Heart left ventricle (tissue), 16 donors: Measurements from ENCODE around the gene POLR2B. TPM values are rescaled to one million over a fixed set of nuclear protein-coding genes. Genes with fewer than 3 reads are reported as not detected.

Experiments
- ATAC-seq, 4 donors: fragments of 200-7000 bp; cut with Tn5 transposase; one replicate each; pipeline ENCODE4 v1.9.1; 2020 to 2022; ENCODE audit warnings: moderate library complexity in 4 of 4, mild to moderate bottlenecking in 3 of 4, moderate number of reproducible peaks in 1 of 4
- DNase-seq, 5 donors: peaks; one replicate each; pipeline ENCODE4 v3.0.0-alpha.2; 2020
- H3K27ac ChIP-seq, 12 donors: fragments of 200-600 bp; sonication (generic) in 4 of 12; one replicate each; pipeline versions ENCODE4 v1.5.0 to v1.8.0; 2016 to 2022; ENCODE audit warnings: mild to moderate bottlenecking in 2 of 12
- H3K27me3 ChIP-seq, 9 donors: fragments of 200-600 bp; sonication (generic) in 2 of 9; one replicate each; pipeline versions ENCODE4 v1.5.1 to v1.8.0; 2016 to 2022; ENCODE audit warnings: mild to moderate bottlenecking in 3 of 9
- H3K36me3 ChIP-seq, 9 donors: fragments of 200-600 bp; sonication (generic) in 2 of 9; one replicate each; pipeline versions ENCODE4 v1.5.0 to v1.8.0; 2018 to 2022; ENCODE audit warnings: mild to moderate bottlenecking in 2 of 9
- H3K4me1 ChIP-seq, 12 donors: fragments of 200-600 bp; sonication (generic) in 4 of 12; one replicate each; pipeline versions ENCODE4 v1.5.0 to v1.8.0; 2016 to 2022; ENCODE audit warnings: mild to moderate bottlenecking in 3 of 12
- H3K4me3 ChIP-seq, 12 donors: fragments of 200-600 bp; sonication (generic) in 4 of 12; one replicate each; pipeline versions ENCODE4 v1.5.0 to v1.8.0; 2017 to 2022; ENCODE audit warnings: mild to moderate bottlenecking in 9 of 12, moderate library complexity in 4 of 12
- H3K9me3 ChIP-seq, 12 donors: fragments of 200-600 bp; sonication (generic) in 4 of 12; one replicate each; pipeline versions ENCODE4 v1.5.0 to v1.8.0; 2016 to 2022; ENCODE audit warnings: mild to moderate bottlenecking in 1 of 12
- POLR2A ChIP-seq, 2 donors: fragments of 450-650 bp; IDR thresholded peaks; one replicate each; pipeline ENCODE4 v1.6.1; 2017; ENCODE audit warnings: antibody characterized with exemption in 2 of 2, mild to moderate bottlenecking in 2 of 2, moderate library complexity in 2 of 2
- WGBS, 4 donors: extraction: QIAGEN DNeasy Blood & Tissue Kit in 2 of 4; methylation state at CpG; one replicate each; pipeline versions ENCODE4 v1.1.5 to v1.1.7; 2013 to 2018; 5-methylcytosine and 5-hydroxymethylcytosine counted together
- intact Hi-C, 10 donors: fragments of 100-400 bp; cut with DNase I; formaldehyde crosslinking; loops; one replicate each; pipeline versions ENCODE4 v1.11.1 to v1.14.2; 2022
- polyA plus RNA-seq, 2 donors: library from polyadenylated mRNA; stranded (reverse); fragments of 200-250 nt; gene quantifications; one replicate each; pipeline ENCODE4 v1.2.3, GENCODE V29; 2013
- total RNA-seq, 9 donors: library from RNA; depleted of rRNA in 2 of 9; stranded (reverse); fragments of >200 nt in 2 of 9; fragmentation: NEBNext Ultra II Directional in 3 of 9; extraction: Animal tissue kit (Norgen Biotek cat#: 25700) in 3 of 9; gene quantifications; one replicate each; pipeline versions ENCODE4 v1.1.0 to v1.2.4, GENCODE V29; 2016 to 2023
- TF ChIP-seq, protein P1 (sequence below), 12 donors: fragments of 200-600 bp; sonication (generic) in 4 of 12; IDR thresholded peaks; one replicate each; pipeline versions ENCODE4 v1.5.0 to v1.8.0; 2018 to 2022; ENCODE audit warnings: antibody characterized with exemption in 12 of 12, mild to moderate bottlenecking in 5 of 12
- donor health status: ischemic (EF 13 %, LVEDD 7.1; RV severe dilation, severe dysfunction).
- donor health status: healthy with polysubstance abuse.
- donor health status: DM: no; HTN: yes; CAD: no.
- donor health status: DM: no; HTN: no; CAD: no.
- donor health status: ischemic (EF 25% LVEDD 6.9; RV normal size, moderate dysfunction).
- donor health status: ischemic (EF 25% LVEDD 5.7; RV mildly dilated, moderate dysfunction).
- donor health status: healthy.
- donor health status: DM: yes; HTN: yes; CAD: no.
- donor health status: ischemic (EF 35%, LVEDD 5.7; RV mildly dilated, moderate dysfunction).
- donor health status: nonischemic (EF 11% LVEDD 7.7; RV severe dilation, severe dysfunction).
- donor health status: DM: yes; HTN: yes; CAD: no.
- donor health status: PGD.
- donor health status: ischemic (EF 29% LVEDD 5.4; RV normal size, mild dysfunction).
- donor health status: nonischemic (EF 23%, LVEDD 6.1; RV moderate dilation, normal function).

Gene POLR2B
- total and polyA plus RNA-seq, 11 donors, result 19.4 to 87.0 (median 73.0) TPM

DNA sequence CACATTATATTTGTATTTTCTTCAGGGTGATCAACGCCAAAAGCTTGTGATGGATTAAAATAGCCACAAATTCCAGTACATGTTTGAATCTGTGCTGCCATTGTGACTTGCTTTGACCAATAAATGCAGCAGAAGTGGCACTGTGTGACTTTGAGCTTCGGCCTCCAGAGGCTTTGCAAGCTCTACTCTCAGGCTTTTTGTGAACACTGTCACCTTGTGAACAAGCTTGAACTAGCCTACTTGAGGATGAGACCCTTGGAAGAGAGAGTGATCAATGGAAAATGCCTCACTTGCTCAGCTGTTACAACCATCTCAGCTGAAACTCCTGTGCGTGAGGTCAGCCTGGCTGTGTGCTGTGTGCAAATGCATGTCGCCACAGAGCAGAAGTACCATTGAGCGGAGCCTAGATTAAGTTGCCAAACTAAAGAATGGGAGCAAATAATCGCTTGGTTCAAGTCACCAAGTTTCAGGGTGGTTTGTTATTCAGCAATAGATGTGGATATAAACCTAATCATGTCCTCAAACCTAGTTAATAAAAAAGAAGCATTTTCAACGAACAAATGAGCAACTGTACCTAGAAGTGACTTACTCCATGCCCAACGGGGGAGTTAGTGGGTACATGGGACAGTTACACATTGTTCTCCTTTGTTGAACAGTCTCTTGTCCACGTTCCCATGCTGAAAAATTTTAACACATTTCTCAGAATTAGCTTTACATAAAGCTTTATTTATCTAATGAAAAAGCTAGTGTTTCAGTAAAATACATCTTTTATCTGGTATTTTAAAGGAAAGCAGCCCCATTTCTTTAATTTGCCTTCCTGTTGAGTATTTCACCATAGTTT, 24.8 kb upstream of the POLR2B start:
- no peak for ATAC-seq
- no peak overlapping the region for H3K27ac ChIP-seq
- TF ChIP-seq POLR2A (IDR thresholded peaks at IDR 0.05), result no peak
- TF ChIP-seq, protein P1, sequence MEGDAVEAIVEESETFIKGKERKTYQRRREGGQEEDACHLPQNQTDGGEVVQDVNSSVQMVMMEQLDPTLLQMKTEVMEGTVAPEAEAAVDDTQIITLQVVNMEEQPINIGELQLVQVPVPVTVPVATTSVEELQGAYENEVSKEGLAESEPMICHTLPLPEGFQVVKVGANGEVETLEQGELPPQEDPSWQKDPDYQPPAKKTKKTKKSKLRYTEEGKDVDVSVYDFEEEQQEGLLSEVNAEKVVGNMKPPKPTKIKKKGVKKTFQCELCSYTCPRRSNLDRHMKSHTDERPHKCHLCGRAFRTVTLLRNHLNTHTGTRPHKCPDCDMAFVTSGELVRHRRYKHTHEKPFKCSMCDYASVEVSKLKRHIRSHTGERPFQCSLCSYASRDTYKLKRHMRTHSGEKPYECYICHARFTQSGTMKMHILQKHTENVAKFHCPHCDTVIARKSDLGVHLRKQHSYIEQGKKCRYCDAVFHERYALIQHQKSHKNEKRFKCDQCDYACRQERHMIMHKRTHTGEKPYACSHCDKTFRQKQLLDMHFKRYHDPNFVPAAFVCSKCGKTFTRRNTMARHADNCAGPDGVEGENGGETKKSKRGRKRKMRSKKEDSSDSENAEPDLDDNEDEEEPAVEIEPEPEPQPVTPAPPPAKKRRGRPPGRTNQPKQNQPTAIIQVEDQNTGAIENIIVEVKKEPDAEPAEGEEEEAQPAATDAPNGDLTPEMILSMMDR (IDR thresholded peaks at IDR 0.05), result no peak
- WGBS, 4 donors, result 90 to 93% (median 91%) methylated on average over 9 of the region's 9 CpGs
- H3K36me3 ChIP-seq, result no peaks in the 10 kb centered on the region
- no peaks in the 10 kb centered on the region for H3K9me3 ChIP-seq
- H3K4me3 ChIP-seq, result no peak overlapping the region
- H3K4me1 ChIP-seq, result peaks cover 0 to 8% (median 4%) of the 10 kb centered on the region in 12 donors
- intact Hi-C loops, result no loop called here
- H3K27me3 ChIP-seq, result no peaks in the 10 kb centered on the region
- DNase-seq, result no peak

DNA sequence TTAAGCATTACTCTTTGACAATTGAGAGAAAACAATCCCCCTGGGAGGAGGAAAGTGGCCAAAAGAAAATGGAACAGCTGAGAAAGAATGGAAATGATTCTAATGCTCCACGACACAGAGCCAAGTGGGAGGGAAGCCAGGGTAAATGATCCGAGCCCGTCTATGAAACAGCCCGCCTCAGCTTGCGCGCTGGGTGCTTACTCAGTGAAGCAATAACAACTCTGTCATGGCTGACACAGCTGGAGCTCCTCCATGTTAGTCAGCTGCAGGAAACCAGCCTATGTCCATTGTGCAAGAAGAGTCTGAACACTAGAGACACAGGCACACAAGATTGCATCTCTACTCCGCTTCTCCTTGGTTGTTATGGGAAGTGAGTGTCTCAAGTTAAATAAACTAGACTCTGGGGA, 20.6 kb upstream of the POLR2B start:
- DNase-seq (peak; percentile 80 to 92 (median 84)), ATAC-seq (peak; percentile 92 to 98 (median 98))
- no peaks in the 10 kb centered on the region for H3K27me3 ChIP-seq
- intact Hi-C loops, result no loop called here
- peak overlapping the region in 7 of 12 donors; percentile 2 to 51 (median 24) for H3K27ac ChIP-seq
- 33 to 50% (median 46%) methylated on average over 7 of the region's 7 CpGs for whole genome bisulfite sequencing, 4 donors
- peaks cover 0 to 11% (median 4%) of the 10 kb centered on the region in 12 donors for H3K4me1 ChIP-seq
- H3K9me3 ChIP-seq, result no peaks in the 10 kb centered on the region
- peak overlapping the region in 1 of 12 donors; percentile 2 for H3K4me3 ChIP-seq
- TF ChIP-seq POLR2A (IDR thresholded peaks at IDR 0.05), result no peak
- TF ChIP-seq, protein P1 (IDR thresholded peaks at IDR 0.05), result no peak
- peaks cover 0 to 25% (median 19%) of the 10 kb centered on the region in 9 donors for H3K36me3 ChIP-seq

DNA sequence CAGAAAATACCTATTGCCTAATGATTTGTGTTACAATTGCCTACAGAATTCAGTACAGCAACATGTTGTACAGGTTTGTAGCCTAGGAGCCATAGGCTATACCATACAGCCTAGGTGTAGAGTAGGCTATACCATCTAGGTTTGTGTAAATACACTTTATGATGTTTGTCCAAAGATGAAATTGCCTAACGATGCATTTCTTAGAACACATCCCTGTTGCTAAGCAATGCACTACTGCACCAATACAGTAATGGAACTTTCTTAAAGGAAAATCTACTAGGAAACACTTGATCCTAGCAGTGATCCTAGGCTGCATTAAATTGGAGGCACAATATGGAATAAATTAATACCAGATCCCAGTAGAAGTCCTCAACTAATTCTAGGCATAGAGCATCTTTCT, 19.6 kb upstream of the POLR2B start:
- H3K27me3 ChIP-seq, result no peaks in the 10 kb centered on the region
- WGBS, 4 donors, result 78 to 86% (median 85%) methylated on average over 1 of the region's 1 CpG
- no peaks in the 10 kb centered on the region for H3K9me3 ChIP-seq
- peaks cover 0 to 34% (median 29%) of the 10 kb centered on the region in 9 donors for H3K36me3 ChIP-seq
- intact Hi-C loops, result no loop called here
- ATAC-seq (no peak), DNase-seq (no peak)
- H3K4me1 ChIP-seq, result peaks cover 0 to 11% (median 4%) of the 10 kb centered on the region in 12 donors
- H3K27ac ChIP-seq, result peak overlapping the region in 1 of 12 donors; percentile 51
- no peak overlapping the region for H3K4me3 ChIP-seq
- TF ChIP-seq, protein P1 (IDR thresholded peaks at IDR 0.05), result no peak
- TF ChIP-seq POLR2A (IDR thresholded peaks at IDR 0.05), result no peak

DNA sequence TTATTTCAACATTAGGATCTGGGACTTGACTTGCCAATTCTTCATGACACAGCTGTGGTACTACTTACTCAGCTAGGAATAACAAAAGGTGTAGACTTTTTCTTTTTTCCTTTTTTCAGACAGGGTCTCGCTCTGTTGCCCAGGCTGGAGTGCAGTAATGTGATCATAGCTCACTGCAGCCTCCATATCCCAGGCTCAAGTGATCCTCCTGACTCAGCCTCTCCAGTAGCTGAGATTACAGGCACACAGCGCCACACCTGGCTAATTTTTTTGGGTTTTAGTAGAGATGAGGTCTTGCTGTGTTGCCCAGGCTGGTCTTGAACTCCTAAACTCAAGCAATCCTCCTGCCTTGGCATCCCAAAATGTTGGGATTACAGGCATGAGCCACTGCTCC, 17.6 kb upstream of the POLR2B start:
- Histone ChIP-seq H3K27ac (no peak overlapping the region), H3K4me1 (peaks cover 0 to 11% (median 4%) of the 10 kb centered on the region in 12 donors), H3K4me3 (no peak overlapping the region), H3K36me3 (peaks cover 0 to 55% (median 49%) of the 10 kb centered on the region in 9 donors), H3K9me3 (no peaks in the 10 kb centered on the region), H3K27me3 (no peaks in the 10 kb centered on the region)
- intact Hi-C loops, result no loop called here
- TF ChIP-seq, protein P1 (IDR thresholded peaks at IDR 0.05), result no peak
- TF ChIP-seq POLR2A (IDR thresholded peaks at IDR 0.05), result no peak
- DNase-seq (no peak), ATAC-seq (no peak)
- WGBS, 4 donors, result 97 to 100% (median 99%) methylated on average over 2 of the region's 2 CpGs
